OCI-LY1 (cell line): ENCODE results near the gene SHROOM1.

Experiments
- H2AFZ ChIP-seq: fragments of 200-600 bp; sonication (generic), shearing (Covaris generic); 2 replicates; pipeline ENCODE4 v1.6.0; 2014; ENCODE audit warnings: antibody characterized with exemption, mild to moderate bottlenecking, low read length
- H3F3A ChIP-seq: fragments of 200-600 bp; sonication (generic), shearing (Covaris generic); 2 replicates; pipeline ENCODE4 v1.6.0; 2014; ENCODE audit warnings: mild to moderate bottlenecking, antibody characterized with exemption, low read length, moderate library complexity; ENCODE audit not compliant: insufficient read depth
- H3K27ac ChIP-seq: fragments of 200-600 bp; sonication (generic); 2 replicates; pipeline ENCODE4 v1.5.1; 2014; ENCODE audit warnings: low read length, mixed run types, mild to moderate bottlenecking, low read depth; ENCODE audit not compliant: poor library complexity, severe bottlenecking
- H3K27me3 ChIP-seq: fragments of 200-600 bp; sonication (generic); 2 replicates; pipeline ENCODE4 v1.6.0; 2014; ENCODE audit warnings: antibody characterized with exemption, mild to moderate bottlenecking, low read length, moderate library complexity; ENCODE audit not compliant: insufficient read depth
- H3K36me3 ChIP-seq: fragments of 200-600 bp; sonication (generic); 2 replicates; pipeline ENCODE4 v1.6.1; 2014; ENCODE audit warnings: mild to moderate bottlenecking, antibody characterized with exemption, low read length, moderate library complexity, mixed read lengths; ENCODE audit not compliant: insufficient read depth
- H3K4me1 ChIP-seq: fragments of 200-600 bp; sonication (generic); 2 replicates; pipeline ENCODE4 v1.5.1; 2014; ENCODE audit warnings: mild to moderate bottlenecking, low read length, moderate library complexity; ENCODE audit not compliant: insufficient read depth, severe bottlenecking
- H3K4me2 ChIP-seq: fragments of 200-600 bp; sonication (generic), shearing (Covaris generic); 2 replicates; pipeline ENCODE4 v1.6.1; 2014; ENCODE audit warnings: low read length
- H3K4me3 ChIP-seq: fragments of 200-600 bp; sonication (generic); 2 replicates; pipeline ENCODE4 v1.5.1; 2014; ENCODE audit warnings: low read length, low read depth, mild to moderate bottlenecking, mixed read lengths; ENCODE audit not compliant: poor library complexity, severe bottlenecking
- H3K79me2 ChIP-seq: fragments of 200-600 bp; shearing (Covaris generic); 2 replicates; pipeline ENCODE4 v1.6.1; 2016; ENCODE audit warnings: mixed run types, low read length, mixed read lengths; ENCODE audit not compliant: insufficient read depth
- H3K9ac ChIP-seq: fragments of 200-600 bp; sonication (generic), shearing (Covaris generic); 2 replicates; pipeline ENCODE4 v1.6.1; 2014; ENCODE audit warnings: mild to moderate bottlenecking, low read length, mixed read lengths
- H3K9me2 ChIP-seq: fragments of 200-600 bp; sonication (generic), shearing (Covaris generic); 2 replicates; pipeline ENCODE4 v1.6.1; 2014; ENCODE audit warnings: low read depth, mild to moderate bottlenecking, low read length, mixed read lengths
- H3K9me3 ChIP-seq: fragments of 200-600 bp; shearing (Covaris generic); 2 replicates; pipeline ENCODE4 v1.6.1; 2014; ENCODE audit warnings: low read length, mixed read lengths
- H4K20me1 ChIP-seq: fragments of 200-600 bp; sonication (generic), shearing (Covaris generic); 2 replicates; pipeline ENCODE4 v1.6.0; 2016; ENCODE audit warnings: mild to moderate bottlenecking, low read length; ENCODE audit not compliant: insufficient read depth
- EZH2 ChIP-seq: fragments of 200-600 bp; sonication (generic), shearing (Covaris generic); IDR thresholded peaks from 2 replicates; pipeline ENCODE4 v1.8.0; 2017; ENCODE audit warnings: borderline replicate concordance, mixed run types, mild to moderate bottlenecking, antibody characterized with exemption, low read length, moderate library complexity, mixed read lengths
- TF ChIP-seq, protein P1 (sequence below): fragments of 200-600 bp; sonication (generic), shearing (Covaris generic); IDR thresholded peaks from 2 replicates; pipeline ENCODE4 v1.5.1; 2017; ENCODE audit warnings: mild to moderate bottlenecking, antibody characterized with exemption, low read length, moderate library complexity, mixed read lengths

The SHROOM1 gene

DNA sequence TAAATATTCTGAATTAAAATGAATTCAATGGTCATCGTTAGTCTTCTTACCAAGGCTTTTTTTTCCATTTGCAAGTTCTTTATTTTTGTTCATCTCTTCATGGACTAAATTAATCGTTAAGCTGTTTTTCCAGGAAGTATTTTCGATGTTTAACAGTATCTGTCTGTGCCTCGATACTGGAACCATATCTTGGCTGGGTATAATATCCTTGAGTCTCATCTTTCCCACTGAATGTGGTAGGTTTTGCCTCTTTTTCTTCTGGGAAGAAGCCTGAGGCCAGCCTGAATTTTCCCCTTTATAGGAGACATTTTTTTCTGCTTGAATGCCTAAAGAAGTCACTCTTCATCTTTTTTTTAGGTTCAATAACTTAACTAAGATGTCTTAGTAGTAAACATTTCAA, 49.4 kb downstream of the SHROOM1 start:
- Histone ChIP-seq H3K27me3 (no peaks in the 10 kb centered on the region; the same call in 1 of the 2 replicates), H3K9me3 (no peaks in the 10 kb centered on the region), H3K79me2 (no peaks in the 10 kb centered on the region), H3K9ac (no peak overlapping the region), H3K9me2 (no peaks in the 10 kb centered on the region), H3K4me1 (no peaks in the 10 kb centered on the region), H3F3A (no peaks in the 10 kb centered on the region), H3K4me2 (no peak overlapping the region), H4K20me1 (no peaks in the 10 kb centered on the region), H3K27ac (no peak overlapping the region), H3K4me3 (no peak overlapping the region), H2AFZ (no peak overlapping the region), H3K36me3 (no peaks in the 10 kb centered on the region)
- TF ChIP-seq, protein P1, sequence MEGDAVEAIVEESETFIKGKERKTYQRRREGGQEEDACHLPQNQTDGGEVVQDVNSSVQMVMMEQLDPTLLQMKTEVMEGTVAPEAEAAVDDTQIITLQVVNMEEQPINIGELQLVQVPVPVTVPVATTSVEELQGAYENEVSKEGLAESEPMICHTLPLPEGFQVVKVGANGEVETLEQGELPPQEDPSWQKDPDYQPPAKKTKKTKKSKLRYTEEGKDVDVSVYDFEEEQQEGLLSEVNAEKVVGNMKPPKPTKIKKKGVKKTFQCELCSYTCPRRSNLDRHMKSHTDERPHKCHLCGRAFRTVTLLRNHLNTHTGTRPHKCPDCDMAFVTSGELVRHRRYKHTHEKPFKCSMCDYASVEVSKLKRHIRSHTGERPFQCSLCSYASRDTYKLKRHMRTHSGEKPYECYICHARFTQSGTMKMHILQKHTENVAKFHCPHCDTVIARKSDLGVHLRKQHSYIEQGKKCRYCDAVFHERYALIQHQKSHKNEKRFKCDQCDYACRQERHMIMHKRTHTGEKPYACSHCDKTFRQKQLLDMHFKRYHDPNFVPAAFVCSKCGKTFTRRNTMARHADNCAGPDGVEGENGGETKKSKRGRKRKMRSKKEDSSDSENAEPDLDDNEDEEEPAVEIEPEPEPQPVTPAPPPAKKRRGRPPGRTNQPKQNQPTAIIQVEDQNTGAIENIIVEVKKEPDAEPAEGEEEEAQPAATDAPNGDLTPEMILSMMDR, result no peak
- no peak for TF ChIP-seq EZH2

DNA sequence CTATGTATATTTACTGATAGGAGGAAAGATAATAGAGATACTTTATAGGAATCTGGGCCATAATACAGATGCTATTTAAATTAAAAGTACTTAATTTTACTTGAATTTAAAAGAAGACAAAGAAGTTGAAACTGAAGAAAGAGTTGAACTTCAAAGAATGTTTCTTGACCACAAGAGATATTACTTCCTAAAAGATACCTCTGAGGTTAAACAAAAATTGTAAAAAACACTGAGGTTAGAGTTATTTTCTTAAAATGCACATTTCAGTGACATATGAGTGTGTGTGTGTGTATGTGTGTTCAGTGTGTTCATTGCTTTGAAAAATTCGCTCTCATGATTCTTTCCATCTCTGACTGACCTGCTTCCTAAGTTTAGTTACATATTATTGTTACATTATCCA, 49.9 kb downstream of the SHROOM1 start:
- Histone ChIP-seq H3K36me3 (no peaks in the 10 kb centered on the region), H3K9me2 (no peaks in the 10 kb centered on the region), H3K9ac (no peak overlapping the region), H4K20me1 (no peaks in the 10 kb centered on the region), H2AFZ (no peak overlapping the region), H3K4me2 (no peak overlapping the region), H3F3A (no peaks in the 10 kb centered on the region), H3K27ac (no peak overlapping the region), H3K27me3 (peaks cover 1% of the 10 kb centered on the region; the same call in 1 of the 2 replicates), H3K9me3 (no peaks in the 10 kb centered on the region), H3K79me2 (no peaks in the 10 kb centered on the region), H3K4me3 (no peak overlapping the region), H3K4me1 (no peaks in the 10 kb centered on the region)
- TF ChIP-seq EZH2, result no peak
- TF ChIP-seq, protein P1, result no peak

DNA sequence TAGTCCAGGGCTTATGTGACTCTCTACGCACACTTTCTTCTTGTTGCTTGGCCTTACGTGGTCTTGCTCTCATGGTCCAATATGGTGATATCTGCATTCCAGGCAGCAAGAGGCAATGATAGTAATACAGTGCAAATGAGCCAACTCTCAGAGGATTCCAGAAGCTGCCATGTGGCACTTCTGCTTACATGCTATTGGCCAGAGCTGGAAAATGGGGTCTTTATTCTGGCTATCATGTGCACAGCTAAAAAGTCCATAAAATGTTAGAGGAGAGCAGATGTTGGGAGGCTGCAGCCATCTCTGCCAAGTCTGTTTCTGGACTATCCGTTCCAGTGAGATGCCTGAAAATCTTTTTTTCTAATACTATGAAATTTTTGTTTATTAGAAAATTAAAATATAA, 50.5 kb downstream of the SHROOM1 start:
- peaks cover 5% of the 10 kb centered on the region; the same call in 1 of the 2 replicates for H3K27me3 ChIP-seq
- no peak overlapping the region for H3K4me3 ChIP-seq
- no peak overlapping the region for H3K4me2 ChIP-seq
- no peak overlapping the region for H3K27ac ChIP-seq
- H4K20me1 ChIP-seq, result no peaks in the 10 kb centered on the region
- H3K9me3 ChIP-seq, result no peaks in the 10 kb centered on the region
- no peaks in the 10 kb centered on the region for H3K4me1 ChIP-seq
- no peak overlapping the region for H3K9ac ChIP-seq
- H3K9me2 ChIP-seq, result no peaks in the 10 kb centered on the region
- H3K36me3 ChIP-seq, result no peaks in the 10 kb centered on the region
- no peak overlapping the region for H2AFZ ChIP-seq
- no peaks in the 10 kb centered on the region for H3K79me2 ChIP-seq
- TF ChIP-seq EZH2, result no peak
- TF ChIP-seq, protein P1, result no peak
- H3F3A ChIP-seq, result no peaks in the 10 kb centered on the region
